Frontal cortex (tissue), 4 donors: Measurements from ENCODE around the gene POMGNT1. TPM values are rescaled to one million over a fixed set of nuclear protein-coding genes. Genes with fewer than 3 reads are reported as not detected.

Experiments
- DNase-seq, 2 donors: peaks; one replicate each; pipeline ENCODE4 v3.0.0; 2012; ENCODE audit warnings: low spot score in 2 of 2
- FAIRE-seq: peaks from 2 replicates; lab custom pipeline; 2012; peaks lifted over from hg19 to GRCh38; lab: Jason Lieb, UNC
- small RNA-seq: library from RNA; depleted of rRNA; stranded (forward); fragments of <200 nt; gene quantifications from one replicate; pipeline ENCODE3, GENCODE V24; 2014
- total RNA-seq: library from RNA; depleted of rRNA; stranded (reverse); fragments of >200 nt; gene quantifications from one replicate; pipeline ENCODE4 v1.2.3, GENCODE V29; 2014
- donor health status: control.
- donor health status: control.
- donor health status: control.

Gene POMGNT1
- total RNA-seq, 1 donor from 2014 or later = 40.4 TPM

DNA sequence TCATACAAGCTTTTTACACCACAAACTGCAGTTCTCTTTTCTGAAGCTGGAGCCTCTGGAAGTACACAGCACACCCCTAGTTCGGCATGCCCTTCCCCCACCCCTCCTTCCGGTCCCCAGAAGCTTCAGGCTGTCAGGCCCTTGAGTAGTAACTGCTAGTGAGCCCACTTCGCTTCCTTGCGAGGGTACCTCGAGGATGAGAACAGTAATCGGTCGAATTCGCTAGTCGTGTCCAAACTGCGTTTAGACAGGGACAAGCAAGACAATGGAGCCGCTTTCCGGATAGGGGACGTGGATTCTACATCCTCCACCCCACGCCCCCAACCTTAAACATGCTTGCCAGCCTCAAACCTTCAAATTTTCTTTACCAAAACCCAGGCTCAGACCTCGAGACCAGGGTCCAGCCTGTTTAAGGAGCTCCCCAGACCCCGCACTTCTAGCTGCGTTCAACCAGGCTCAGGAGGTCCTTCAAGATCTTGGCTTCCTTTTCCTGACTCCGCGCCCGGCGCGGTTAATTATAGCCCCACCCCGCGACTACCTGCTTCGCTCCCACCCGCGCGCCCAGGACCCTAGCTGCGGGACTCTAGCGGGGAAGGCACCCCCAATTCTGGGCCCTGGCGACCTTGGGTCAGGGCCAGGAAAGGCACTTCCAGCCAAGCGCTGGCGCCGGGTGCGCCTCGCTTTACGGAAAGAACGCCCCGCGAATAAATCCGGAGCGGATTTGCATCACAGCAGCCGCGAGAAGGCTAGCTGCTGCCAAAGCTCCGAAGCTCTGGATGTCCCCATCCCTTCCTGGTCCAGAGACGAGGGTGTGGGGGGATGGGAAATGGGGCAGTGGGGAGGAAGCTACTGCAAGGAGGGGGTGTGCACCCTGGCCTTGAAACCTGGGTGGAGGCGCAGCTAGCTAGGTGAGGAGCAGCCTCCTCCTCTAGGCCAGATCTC is 31.4 kb downstream of the POMGNT1 start:
- FAIRE-seq (no peak), DNase-seq (peak in 1 of 2 donors; percentile 57)

GRCh38 chr1:46160212-46160611 is 38.0 kb downstream of the POMGNT1 start:
- no peak for FAIRE-seq
- no peak for DNase-seq

GRCh38 chr1:46159516-46159915 is 38.7 kb downstream of the POMGNT1 start:
- FAIRE-seq (no peak), DNase-seq (no peak)

DNA sequence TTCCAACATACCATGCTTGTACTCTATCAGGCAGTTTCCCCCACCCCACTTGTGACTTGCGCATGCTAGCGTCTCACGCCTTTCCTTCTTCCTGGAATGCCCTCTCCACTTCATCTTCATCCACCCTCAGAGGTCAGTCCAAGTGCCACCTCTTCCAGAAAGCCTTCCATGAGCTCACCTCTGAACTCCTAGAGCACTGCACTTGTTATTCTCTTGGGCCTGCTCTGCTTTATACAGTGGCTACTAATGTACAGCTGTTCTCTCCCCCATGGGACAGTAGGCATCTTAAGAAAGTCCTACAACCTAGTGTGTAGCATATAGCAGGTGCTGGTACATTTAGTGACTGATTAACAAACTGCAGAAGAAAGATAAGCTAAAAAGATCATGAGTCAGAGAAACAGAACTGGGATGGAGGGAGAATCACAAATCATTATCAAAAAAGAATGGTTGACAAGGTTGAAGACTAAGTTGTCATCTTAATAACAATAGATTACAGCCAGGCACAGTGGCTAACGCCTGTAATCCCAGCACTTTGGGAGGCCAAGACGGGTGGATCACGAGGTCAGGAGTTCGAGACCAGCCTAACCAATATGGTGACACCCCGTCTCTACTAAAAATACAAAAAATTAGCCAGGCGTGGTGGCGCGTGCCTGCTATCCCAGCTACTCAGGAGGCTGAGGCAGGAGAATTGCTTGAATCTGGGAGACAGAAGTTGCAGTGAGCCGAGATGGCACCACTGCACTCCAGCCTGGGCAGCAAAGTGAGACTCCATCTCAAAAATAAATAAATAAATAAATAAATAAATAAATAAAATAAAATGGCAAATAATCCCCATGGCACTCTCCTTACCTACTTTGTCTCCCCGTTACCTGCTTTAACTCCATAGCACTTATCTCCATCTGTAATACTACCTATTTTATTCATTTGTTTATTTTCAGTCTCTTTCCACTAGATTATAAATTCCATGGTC is 39.6 kb downstream of the POMGNT1 start:
- FAIRE-seq = no peak
- no peak for DNase-seq

GRCh38 chr1:46157916-46158311 is 40.3 kb downstream of the POMGNT1 start:
- FAIRE-seq (no peak), DNase-seq (no peak)

- FAIRE-seq (no peak), DNase-seq (no peak)
Observed at GRCh38 chr1:46153732-46154131, 44.5 kb downstream of the POMGNT1 start.

GRCh38 chr1:46153228-46153627 is 45.0 kb downstream of the POMGNT1 start:
- DNase-seq = no peak
- FAIRE-seq = no peak

DNA sequence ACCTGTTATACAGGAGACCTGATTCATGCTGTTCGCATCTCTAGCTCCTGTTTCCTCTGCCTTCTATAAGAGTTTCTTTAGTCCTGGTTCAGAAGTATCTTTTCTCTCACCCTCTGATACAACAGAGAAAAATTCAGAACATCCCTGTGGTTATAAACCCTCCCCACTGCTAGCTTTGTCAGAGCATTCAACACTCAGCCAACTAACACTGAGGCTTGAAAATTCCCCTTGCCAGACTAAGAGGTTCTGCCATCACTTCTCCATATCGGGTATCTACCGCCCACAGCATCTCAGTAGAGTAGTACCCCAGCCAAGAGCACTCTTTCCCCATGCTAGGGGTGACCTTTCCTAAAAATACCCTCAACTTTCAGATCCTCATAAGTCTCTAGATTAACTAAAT is 46.2 kb downstream of the POMGNT1 start:
- FAIRE-seq (no peak), DNase-seq (no peak)

GRCh38 chr1:46150085-46150484 is 48.1 kb downstream of the POMGNT1 start:
- FAIRE-seq = no peak
- no peak for DNase-seq

GRCh38 chr1:46148318-46148717 is 49.9 kb downstream of the POMGNT1 start:
- DNase-seq (no peak), FAIRE-seq (no peak)

Small RNA genes within 50 kb of the gene (small RNA-seq; reads per million reads assigned to genes)
- not detected for gene AL672043.1

Other genes with a start within 250 kb of the POMGNT1 start
- gene PIK3R3, start 65.8 kb downstream of the POMGNT1 start, total RNA-seq = 33.4 TPM
- 0.82 TPM for gene TSPAN1, start 23.3 kb downstream of the POMGNT1 start, total RNA-seq
- not detected for gene P3R3URF, start 21.9 kb downstream of the POMGNT1 start, total RNA-seq
- 2.4 TPM for gene LURAP1, start 4.9 kb upstream of the POMGNT1 start, total RNA-seq
- gene RAD54L, start 49.3 kb upstream of the POMGNT1 start, total RNA-seq = 0.82 TPM
- 51.0 TPM for gene LRRC41, start 105.2 kb upstream of the POMGNT1 start, total RNA-seq
- gene UQCRH, start 105.3 kb upstream of the POMGNT1 start, total RNA-seq = 326 TPM
- 7.7 TPM for gene NSUN4, start 142.4 kb upstream of the POMGNT1 start, total RNA-seq
- 19.6 TPM for gene FAAH, start 195.9 kb upstream of the POMGNT1 start, total RNA-seq